K562 (cell line): Measurements from ENCODE around the gene RAB6A. TPM values are rescaled to one million over a fixed set of nuclear protein-coding genes. Genes with fewer than 3 reads are reported as not detected.
A peak's percentile ranks its signal among the peaks of the same experiment; 100 is the strongest.

Experiments
- ATF1 ChIP-seq, 2 experiments: fragments of 450-650 bp in 1 of 2; IDR thresholded peaks; 2 replicates each; pipeline ENCODE4 v1.6.1; 2016; ENCODE audit warnings: missing compliant biosample characterization in 1 of 2, missing genetic modification characterization in 1 of 2
- BHLHE40 ChIP-seq: IDR thresholded peaks from 2 replicates; pipeline ENCODE4 v1.6.1; 2011; ENCODE audit warnings: low read length, improper control_type of control experiment
- DACH1 ChIP-seq: fragments of 450-650 bp; IDR thresholded peaks from 2 replicates; pipeline ENCODE4 v1.6.1; 2018; ENCODE audit not compliant: partially characterized antibody
- HDAC8 ChIP-seq: fragments of 450-650 bp; IDR thresholded peaks from 2 replicates; pipeline ENCODE4 v1.6.1; 2016; ENCODE audit warnings: mild to moderate bottlenecking, missing genetic modification characterization, moderate library complexity, missing compliant biosample characterization
- NBN ChIP-seq: fragments of 450-650 bp; IDR thresholded peaks from 2 replicates; pipeline ENCODE4 v1.6.1; 2016; ENCODE audit warnings: low read depth, mild to moderate bottlenecking
- NFE2L1 ChIP-seq: fragments of 450-650 bp; IDR thresholded peaks from 2 replicates; pipeline ENCODE4 v1.6.1; 2016; ENCODE audit warnings: missing genetic modification characterization, low read depth, mild to moderate bottlenecking, missing compliant biosample characterization, moderate library complexity, borderline replicate concordance
- NRF1 ChIP-seq, 2 experiments: fragments of 450-650 bp; IDR thresholded peaks in 1 of 2; conservative IDR thresholded peaks in 1 of 2; 2 replicates each; pipeline ENCODE4 v1.6.1; 2014; ENCODE audit warnings: mild to moderate bottlenecking in 2 of 2
- RBFOX2 ChIP-seq: fragments of 200-400 bp; formaldehyde crosslinking; IDR thresholded peaks from 2 replicates; pipeline ENCODE4 v1.6.1; 2017; ENCODE audit warnings: low read depth, mild to moderate bottlenecking, low read length, moderate library complexity
- RBM14 ChIP-seq: fragments of 200-400 bp; formaldehyde crosslinking; IDR thresholded peaks from 2 replicates; pipeline ENCODE4 v1.6.1; 2018; ENCODE audit warnings: low read depth, mild to moderate bottlenecking, low read length, moderate library complexity, borderline replicate concordance; ENCODE audit not compliant: insufficient read depth
- RFX1 ChIP-seq: fragments of 450-650 bp; IDR thresholded peaks from 2 replicates; pipeline ENCODE4 v1.6.1; 2016; ENCODE audit warnings: mild to moderate bottlenecking, moderate library complexity
- RUNX1 ChIP-seq: sonication (generic); IDR thresholded peaks from 2 replicates; pipeline ENCODE4 v1.6.1; 2016; ENCODE audit warnings: antibody characterized with exemption, low read depth
- SIRT6 ChIP-seq: IDR thresholded peaks from one replicate; pipeline ENCODE4 v1.6.1; 2012; ENCODE audit warnings: low read depth, mild to moderate bottlenecking, control low read depth, inconsistent platforms, low read length, moderate library complexity
- SMARCE1 ChIP-seq: fragments of 450-650 bp; IDR thresholded peaks from 2 replicates; pipeline ENCODE4 v1.7.1; 2016; ENCODE audit warnings: mild to moderate bottlenecking
- TEAD4 ChIP-seq, 2 experiments: sonication (generic) in 1 of 2; formaldehyde crosslinking in 1 of 2; IDR thresholded peaks; 2 replicates each; pipeline versions ENCODE4 v1.6.1 to v1.8.0; 2012 to 2022; ENCODE audit warnings: borderline replicate concordance in 1 of 2, inconsistent platforms in 1 of 2, low read length in 1 of 2, mild to moderate bottlenecking in 1 of 2, missing genetic modification reagents in 1 of 2
- THRAP3 ChIP-seq: fragments of 450-650 bp; IDR thresholded peaks from 2 replicates; pipeline ENCODE4 v1.6.1; 2016; ENCODE audit warnings: mild to moderate bottlenecking, inconsistent platforms, borderline replicate concordance
- YY1 ChIP-seq, 3 experiments: IDR thresholded peaks; 2 replicates each; pipeline ENCODE4 v1.6.1; 2011; ENCODE audit warnings: low read length in 2 of 3, mild to moderate bottlenecking in 2 of 3, moderate library complexity in 2 of 3, borderline replicate concordance in 1 of 3, control low read depth in 1 of 3, low read depth in 1 of 3; ENCODE audit not compliant: insufficient read depth in 3 of 3, insufficient replicate concordance in 2 of 3, control insufficient read depth in 1 of 3, insufficient read length in 1 of 3; ENCODE audit errors: extremely low read depth in 1 of 3
- ZC3H4 ChIP-seq: sonication (generic); formaldehyde crosslinking; IDR thresholded peaks from 2 replicates; pipeline ENCODE4 v1.9.0; 2021; ENCODE audit warnings: missing genetic modification reagents, borderline replicate concordance
- ZNF146 ChIP-seq: IDR thresholded peaks from one replicate; pipeline ENCODE4 v1.6.1; 2018; ENCODE audit warnings: missing compliant biosample characterization; ENCODE audit not compliant: unreplicated experiment
- ZNF311 ChIP-seq: fragments of 250-450 bp; sonication (Bioruptor Pico); IDR thresholded peaks from 2 replicates; pipeline ENCODE4 v1.4.0; 2020; ENCODE audit warnings: mild to moderate bottlenecking, moderate library complexity
- ZNF436 ChIP-seq: fragments of 250-450, 450-650 bp; sonication (Bioruptor Pico); formaldehyde crosslinking; IDR thresholded peaks from 2 replicates; pipeline ENCODE4 v1.7.0; 2020; ENCODE audit warnings: mild to moderate bottlenecking
- ZNF583 ChIP-seq: fragments of 250-450 bp; sonication (Bioruptor Pico); IDR thresholded peaks from 2 replicates; pipeline ENCODE4 v1.4.0; 2020
- ZNF586 ChIP-seq: fragments of 450-650 bp; formaldehyde crosslinking; conservative IDR thresholded peaks from 2 replicates; pipeline ENCODE4 v1.4.0; 2020; ENCODE audit warnings: mild to moderate bottlenecking, moderate library complexity
- ZNF766 ChIP-seq: fragments of 200-800 bp; sonication (Bioruptor generic); conservative IDR thresholded peaks from 2 replicates; pipeline ENCODE4 v1.6.1; 2016; ENCODE audit warnings: missing genetic modification characterization, missing compliant biosample characterization
- ZNF780A ChIP-seq: fragments of 250-450 bp; sonication (Bioruptor Pico); IDR thresholded peaks from 2 replicates; pipeline ENCODE4 v1.5.0; 2021; ENCODE audit warnings: mild to moderate bottlenecking
- polyA plus RNA-seq, 8 experiments: library from polyadenylated mRNA; depleted of rRNA in 4 of 8; stranded (reverse) in 5 of 8; unstranded in 3 of 8; fragments of >200 nt; fragmentation: Nextera tagmentation in 2 of 8; fragmentation: Illumina TruSeq in 1 of 8; extraction: Ambion mirVana in 2 of 8; extraction: Trizol in 1 of 8; gene quantifications; 2 replicates each; pipeline versions ENCODE4 v1.2.1 to v1.2.3, GENCODE V29; 2011 to 2014; ENCODE audit warnings: inconsistent platforms in 1 of 8, missing spikeins in 1 of 8
- total RNA-seq, 7 experiments: library from RNA; depleted of rRNA in 6 of 7; stranded (reverse); fragments of >200 nt in 6 of 7; fragmentation: Illumina TruSeq in 2 of 7; extraction: Trizol in 2 of 7; gene quantifications; 2 replicates each; pipeline versions ENCODE4 v1.2.1 to v1.2.3, GENCODE V29; 2011 to 2021; ENCODE audit warnings: low replicate concordance in 1 of 7
- TF ChIP-seq, protein P1 (sequence below): fragments of 200-800 bp; sonication (Bioruptor generic); IDR thresholded peaks from 2 replicates; pipeline ENCODE4 v1.6.1; 2017; ENCODE audit warnings: missing genetic modification characterization, missing compliant biosample characterization
- TF ChIP-seq, protein P2 (sequence below): fragments of 450-650 bp; IDR thresholded peaks from 2 replicates; pipeline ENCODE4 v1.6.1; 2016; ENCODE audit warnings: missing biosample characterization, missing genetic modification characterization

Gene RAB6A
- total and polyA plus RNA-seq, 9 of the 15 experiments (the other 6 are each of a cell fraction or from before 2014, with no cell fraction given), result 14.0 to 95.3 (median 45.4) TPM

DNA sequence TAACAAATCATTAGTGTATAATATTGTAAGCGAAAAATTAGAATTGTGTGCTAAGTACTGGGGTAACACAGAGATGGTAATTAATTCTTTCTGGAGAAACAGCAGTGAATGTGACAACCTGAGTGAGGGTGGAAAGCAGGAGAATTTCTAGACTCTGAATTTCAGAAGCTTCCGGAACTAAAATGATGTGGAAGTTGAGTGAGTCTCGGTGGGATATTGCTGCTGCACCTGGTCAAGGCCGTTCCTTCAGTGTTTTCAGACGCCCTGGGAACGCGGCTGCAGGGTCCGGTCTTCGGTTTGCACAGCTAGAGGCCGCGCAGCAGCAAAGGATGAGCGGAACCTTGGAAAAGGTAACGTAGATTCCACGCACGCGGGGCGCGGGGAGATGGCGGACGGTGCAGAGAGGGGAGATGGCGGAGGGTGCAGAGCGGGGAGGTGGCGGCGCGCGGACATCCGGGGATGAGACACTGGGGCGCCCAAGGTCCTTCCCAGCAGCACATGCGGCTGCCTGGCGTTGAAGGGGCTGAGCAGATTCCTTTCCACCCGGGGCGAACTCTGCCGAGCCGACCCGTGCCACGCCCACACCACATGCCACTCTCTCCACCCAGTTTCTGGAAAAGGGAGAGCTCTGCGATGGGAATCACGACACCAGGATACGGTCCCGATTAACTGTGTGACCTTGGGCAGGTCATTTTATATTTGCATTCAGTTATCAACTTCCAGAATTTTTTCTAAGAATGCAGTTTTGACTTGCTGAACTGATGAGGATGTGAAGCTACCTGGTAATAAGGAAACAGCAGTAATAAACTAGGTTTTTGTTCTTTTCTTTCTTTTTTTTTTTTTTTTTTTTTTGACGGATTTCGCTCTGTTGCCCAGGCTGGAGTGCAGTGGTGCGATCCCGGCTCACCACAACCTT is 27.0 kb upstream of the RAB6A start, which contains the start of gene MRPL48 (continued):
- TF ChIP-seq, protein P1, sequence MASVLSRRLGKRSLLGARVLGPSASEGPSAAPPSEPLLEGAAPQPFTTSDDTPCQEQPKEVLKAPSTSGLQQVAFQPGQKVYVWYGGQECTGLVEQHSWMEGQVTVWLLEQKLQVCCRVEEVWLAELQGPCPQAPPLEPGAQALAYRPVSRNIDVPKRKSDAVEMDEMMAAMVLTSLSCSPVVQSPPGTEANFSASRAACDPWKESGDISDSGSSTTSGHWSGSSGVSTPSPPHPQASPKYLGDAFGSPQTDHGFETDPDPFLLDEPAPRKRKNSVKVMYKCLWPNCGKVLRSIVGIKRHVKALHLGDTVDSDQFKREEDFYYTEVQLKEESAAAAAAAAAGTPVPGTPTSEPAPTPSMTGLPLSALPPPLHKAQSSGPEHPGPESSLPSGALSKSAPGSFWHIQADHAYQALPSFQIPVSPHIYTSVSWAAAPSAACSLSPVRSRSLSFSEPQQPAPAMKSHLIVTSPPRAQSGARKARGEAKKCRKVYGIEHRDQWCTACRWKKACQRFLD (CRISPR knock-in tag), result peak; percentile 82
- peak; percentile 67; the same call in 1 of the 2 replicates for TF ChIP-seq HDAC8 (tag)
- TF ChIP-seq ZNF146 (CRISPR knock-in tag), result no peak
- no peak for TF ChIP-seq SMARCE1
- no peak for TF ChIP-seq DACH1
- TF ChIP-seq ATF1 (CRISPR knock-in tag; IDR thresholded peaks at IDR 0.05), result no peak
- TF ChIP-seq ATF1 (tag; IDR thresholded peaks at IDR 0.05), result peak; percentile 88
- peak; percentile 76 to 96 (median 94) for TF ChIP-seq YY1 (IDR thresholded peaks at IDR 0.05; ENCODE audit: borderline replicate concordance in 1 of 3, control insufficient read depth in 1 of 3, extremely low read depth in 1 of 3, insufficient read depth in 3 of 3, insufficient read length in 1 of 3, insufficient replicate concordance in 2 of 3, low read depth in 1 of 3, low read length in 2 of 3)
- TF ChIP-seq RFX1, result no peak
- TF ChIP-seq NRF1 (conservative IDR thresholded peaks at IDR 0.05 in 1 of 2, IDR thresholded peaks at IDR 0.05 in 1 of 2), result peak; percentile 71 to 78
- TF ChIP-seq TEAD4 (IDR thresholded peaks at IDR 0.05; ENCODE audit: low read length), result peak; percentile 64
- no peak for TF ChIP-seq TEAD4 (CRISPR knock-in tag; IDR thresholded peaks at IDR 0.05; ENCODE audit: borderline replicate concordance)
- TF ChIP-seq, protein P2, sequence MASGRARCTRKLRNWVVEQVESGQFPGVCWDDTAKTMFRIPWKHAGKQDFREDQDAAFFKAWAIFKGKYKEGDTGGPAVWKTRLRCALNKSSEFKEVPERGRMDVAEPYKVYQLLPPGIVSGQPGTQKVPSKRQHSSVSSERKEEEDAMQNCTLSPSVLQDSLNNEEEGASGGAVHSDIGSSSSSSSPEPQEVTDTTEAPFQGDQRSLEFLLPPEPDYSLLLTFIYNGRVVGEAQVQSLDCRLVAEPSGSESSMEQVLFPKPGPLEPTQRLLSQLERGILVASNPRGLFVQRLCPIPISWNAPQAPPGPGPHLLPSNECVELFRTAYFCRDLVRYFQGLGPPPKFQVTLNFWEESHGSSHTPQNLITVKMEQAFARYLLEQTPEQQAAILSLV (tag), result peak; percentile 47; the same call in 1 of the 2 replicates
- peak; percentile 80; the same call in 1 of the 2 replicates for TF ChIP-seq ZNF583 (CRISPR knock-in tag)
- no peak for TF ChIP-seq RBM14
- TF ChIP-seq ZNF436, result no peak
- TF ChIP-seq NFE2L1 (tag), result no peak
- TF ChIP-seq RBFOX2, result peak; percentile 99
- peak; percentile 87; the same call in 1 of the 2 replicates for TF ChIP-seq ZNF766 (CRISPR knock-in tag)
- peak; percentile 96 for TF ChIP-seq NBN
- no peak for TF ChIP-seq SIRT6
- 0 out of 2 replicates have a peak, but pooled peaks have one; percentile 70 for TF ChIP-seq THRAP3
- no peak for TF ChIP-seq ZNF780A (CRISPR knock-in tag)
- TF ChIP-seq ZNF311 (CRISPR knock-in tag), result no peak
- peak; percentile 46 for TF ChIP-seq BHLHE40
- TF ChIP-seq RUNX1, result no peak
- no peak; the same call in 1 of the 2 replicates for TF ChIP-seq ZC3H4
- no peak for TF ChIP-seq ZNF586 (CRISPR knock-in tag)
